NCI-H1436 (cell line): Measurements from ENCODE around the gene HSPBP1.

ENCODE experiments used
- DNase-seq: peaks from one replicate; lab custom pipeline; 2025; lab: John Stamatoyannopoulos, UW

Gene HSPBP1

GRCh38 chr19:55304980-55305379 lies 25.1 kb upstream of the HSPBP1 start:
- no peak for DNase-seq

- no peak for DNase-seq
Measured at GRCh38 chr19:55304279-55304978, 24.5 kb upstream of the HSPBP1 start.

- no peak for DNase-seq
Measured at GRCh38 chr19:55303477-55303876, 23.6 kb upstream of the HSPBP1 start.

GRCh38 chr19:55302318-55302703 lies 22.4 kb upstream of the HSPBP1 start:
- no peak for DNase-seq

GRCh38 chr19:55301459-55302317 lies 21.8 kb upstream of the HSPBP1 start:
- DNase-seq: peak; percentile 83

GRCh38 chr19:55300886-55301458 lies 21.1 kb upstream of the HSPBP1 start:
- no peak for DNase-seq

- no peak for DNase-seq
Measured at GRCh38 chr19:55299991-55300390, 20.1 kb upstream of the HSPBP1 start.

GRCh38 chr19:55297267-55297666 lies 17.4 kb upstream of the HSPBP1 start:
- no peak for DNase-seq

- DNase-seq: no peak
Measured at GRCh38 chr19:55289117-55289796, 9.3 kb upstream of the HSPBP1 start.

- no peak for DNase-seq
Measured at GRCh38 chr19:55287361-55288079, 7.6 kb upstream of the HSPBP1 start.

GRCh38 chr19:55285229-55285890 lies 5.5 kb upstream of the HSPBP1 start:
- no peak for DNase-seq

GRCh38 chr19:55284405-55285058 lies 4.6 kb upstream of the HSPBP1 start:
- DNase-seq: no peak

GRCh38 chr19:55283548-55284377 lies 3.9 kb upstream of the HSPBP1 start, which contains the start of gene BRSK1:
BRSK1 (plus strand) TSS chr19:55283997; CDS start chr19:55284443, 446 bp downstream.
- DNase-seq: peak; percentile 93

GRCh38 chr19:55279340-55279739 lies 570 bp downstream of the HSPBP1 start:
- no peak for DNase-seq

- no peak for DNase-seq
Measured at GRCh38 chr19:55278391-55279135, 1.3 kb downstream of the HSPBP1 start.

- DNase-seq: no peak
Measured at GRCh38 chr19:55277494-55277893, 2.4 kb downstream of the HSPBP1 start.

GRCh38 chr19:55276720-55277430 lies 3.0 kb downstream of the HSPBP1 start:
- no peak for DNase-seq
